Vein endothelial cell (primary cell): ENCODE measurements around the gene NFILZ. TPM values are rescaled to one million over a fixed set of nuclear protein-coding genes. Genes with fewer than 3 reads are reported as not detected.

Source experiments
- total RNA-seq: library from RNA; depleted of rRNA; stranded (reverse); fragments of >200 nt; gene quantifications from 2 replicates; pipeline ENCODE4 v1.2.3, GENCODE V29; 2012

The NFILZ gene
- not detected in 2 replicates for total RNA-seq

DNA sequence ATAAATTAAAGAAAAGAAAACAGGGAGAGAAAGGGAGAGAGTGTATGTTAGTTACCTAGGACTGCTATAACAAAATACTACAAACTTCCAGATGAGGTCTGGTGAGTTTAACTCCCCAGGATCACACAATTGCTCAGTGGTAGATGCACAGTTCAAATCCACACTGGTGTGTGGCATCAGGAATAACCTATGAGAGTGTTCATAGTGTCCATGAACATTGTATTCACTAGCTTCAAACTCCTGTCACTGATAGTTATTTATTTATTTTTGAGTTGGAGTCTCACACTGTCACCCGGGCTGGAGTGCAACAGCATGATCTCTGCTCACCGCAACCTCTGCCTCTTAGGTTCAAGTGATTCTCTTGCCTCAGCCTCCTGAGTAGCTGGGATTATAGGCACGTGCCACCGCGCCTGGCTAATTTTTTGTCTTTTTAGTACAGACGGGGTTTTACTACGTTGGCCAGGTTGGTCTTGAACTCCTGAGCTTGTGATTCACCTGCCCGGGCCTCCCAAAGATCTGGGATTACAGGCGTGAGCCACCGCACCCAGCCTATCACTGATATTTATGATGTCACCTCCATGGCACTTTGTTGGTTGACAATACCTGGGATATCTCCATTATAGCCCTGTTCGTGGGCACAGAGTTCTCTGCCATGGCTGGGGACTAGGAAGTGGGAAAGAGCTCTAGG lies at the start of gene NFILZ:
NFILZ (plus strand) TSS at position 638 of the 688 bp plus-strand sequence. CDS start 46,133 bp downstream, outside the sequence.

DNA sequence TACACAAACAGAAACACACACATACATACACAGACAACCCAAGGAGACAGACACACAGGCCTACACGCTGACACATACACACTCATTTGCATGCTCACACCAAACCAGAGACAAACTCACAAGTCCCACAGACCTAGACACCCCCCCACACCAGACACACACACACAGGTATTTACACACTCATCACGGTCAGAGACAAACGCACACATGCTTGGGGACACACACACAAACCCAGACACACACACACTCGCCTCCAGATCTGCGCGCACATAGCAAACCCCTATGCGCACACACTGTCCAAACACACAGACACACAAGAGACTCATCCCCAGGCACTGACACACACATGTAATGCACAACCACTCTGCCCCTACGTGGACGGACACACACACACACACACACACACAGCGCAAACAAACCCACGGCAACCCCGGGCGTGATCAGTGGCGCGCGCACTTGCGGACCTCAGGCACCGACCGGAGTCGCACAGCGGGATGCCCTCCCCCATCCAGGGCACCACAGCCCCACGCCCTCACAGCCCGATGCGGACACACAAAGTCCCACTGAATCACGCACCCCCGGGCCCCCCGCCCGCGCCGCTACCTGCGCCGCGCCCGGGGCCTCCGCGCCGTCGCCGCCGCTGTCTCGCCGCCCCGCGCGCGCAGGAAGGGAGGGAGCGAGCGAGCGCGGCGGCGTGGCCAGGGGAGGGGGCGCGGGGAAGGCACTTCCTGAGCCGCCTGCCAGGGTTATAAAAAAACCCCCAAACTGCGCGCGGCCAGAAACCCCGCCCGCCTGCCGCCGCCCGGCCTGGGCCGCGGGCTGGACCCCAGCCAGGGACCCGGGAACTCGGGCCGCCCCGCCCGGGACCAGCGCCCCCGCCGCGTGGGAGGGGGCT lies 20.1 kb upstream of the NFILZ start, which contains the start of gene ADAMTS10:
ADAMTS10 (minus strand) TSS at position 675 of the 895 bp plus-strand sequence. CDS start 5,005 bp downstream, outside the sequence.

Other genes with a start within 250 kb of the NFILZ start
- gene RAB11B, start 240.3 kb upstream of the NFILZ start, total RNA-seq, result 29.2 and 38.9 TPM in 2 replicates
- gene MARCHF2, start 217.3 kb upstream of the NFILZ start, total RNA-seq, result 163 and 207 TPM in 2 replicates
- gene HNRNPM, start 185.7 kb upstream of the NFILZ start, total RNA-seq, result 45.4 and 68.0 TPM in 2 replicates
- not detected in 2 replicates for gene PRAM1, start 128.0 kb upstream of the NFILZ start, total RNA-seq
- gene ZNF414, start 116.5 kb upstream of the NFILZ start, total RNA-seq, result 3.9 and 4.9 TPM in 2 replicates
- gene MYO1F, start 53.2 kb upstream of the NFILZ start, total RNA-seq, result under 0.01 and 0.10 TPM in 2 replicates
- gene ADAMTS10, start 19.9 kb upstream of the NFILZ start, total RNA-seq, result 8.0 and 11.1 TPM in 2 replicates
- gene ACTL9, start 68.2 kb downstream of the NFILZ start, total RNA-seq, result not detected in 2 replicates
- not detected in 2 replicates for gene OR2Z1, start 91.0 kb downstream of the NFILZ start, total RNA-seq
- 2.0 and 5.4 TPM in 2 replicates for gene ZNF558, start 201.7 kb downstream of the NFILZ start, total RNA-seq
- not detected in 2 replicates for gene MBD3L1, start 201.7 kb downstream of the NFILZ start, total RNA-seq